Measurements from ENCODE around the gene CPEB3. TPM values are rescaled to one million over a fixed set of nuclear protein-coding genes. Genes with fewer than 3 reads are reported as not detected.

The CPEB3 gene
- total and polyA plus RNA-seq, 4 donors, result 1.1 to 5.1 (median 2.8) TPM

- H3K4me3 ChIP-seq, result no peak overlapping the region
- 98% methylated on average over 2 of the region's 2 CpGs for WGBS, 2 donors
- no peaks in the 10 kb centered on the region for H3K9me3 ChIP-seq (ENCODE audit: control insufficient read depth in 4 of 4, insufficient read depth in 3 of 4, low read length in 3 of 4)
- DNase-seq (no peak), ATAC-seq (ENCODE audit: insufficient read depth, low FRiP score) (no peak)
- no peak overlapping the region for H3K9ac ChIP-seq (ENCODE audit: insufficient read depth in 1 of 2, low read length in 2 of 2)
- H3K27ac ChIP-seq (ENCODE audit: low read depth in 1 of 2, low read length in 1 of 2), result no peak overlapping the region
- no peak for TF ChIP-seq CTCF (IDR thresholded peaks at IDR 0.05; ENCODE audit: control extremely low read depth, extremely low read depth)
- no peaks in the 10 kb centered on the region for H3K36me3 ChIP-seq (ENCODE audit: control insufficient read depth in 4 of 4, insufficient read depth in 4 of 4, low read length in 4 of 4)
- peaks cover 0 to 3% (median 0%) of the 10 kb centered on the region in 5 donors for H3K4me1 ChIP-seq (ENCODE audit: control insufficient read depth in 5 of 5, insufficient read depth in 5 of 5, low read length in 5 of 5)
- H3K27me3 ChIP-seq (ENCODE audit: control insufficient read depth in 3 of 3, insufficient read depth in 3 of 3, low read length in 2 of 3), result no peaks in the 10 kb centered on the region
These were observed 27.5 kb downstream of the CPEB3 start for GRCh38 chr10:92263396-92263795.

- 91 to 96% methylated on average over 2 of the region's 2 CpGs for WGBS, 2 donors
- no peak for TF ChIP-seq CTCF (IDR thresholded peaks at IDR 0.05; ENCODE audit: control extremely low read depth, extremely low read depth)
- Histone ChIP-seq H3K4me3 (no peak overlapping the region), H3K27me3 (ENCODE audit: control insufficient read depth in 3 of 3, insufficient read depth in 3 of 3, low read length in 2 of 3) (no peaks in the 10 kb centered on the region), H3K9ac (ENCODE audit: insufficient read depth in 1 of 2, low read length in 2 of 2) (no peak overlapping the region), H3K9me3 (ENCODE audit: control insufficient read depth in 4 of 4, insufficient read depth in 3 of 4, low read length in 3 of 4) (no peaks in the 10 kb centered on the region), H3K27ac (ENCODE audit: low read depth in 1 of 2, low read length in 1 of 2) (no peak overlapping the region), H3K4me1 (ENCODE audit: control insufficient read depth in 5 of 5, insufficient read depth in 5 of 5, low read length in 5 of 5) (peaks cover 0 to 1% (median 0%) of the 10 kb centered on the region in 5 donors), H3K36me3 (ENCODE audit: control insufficient read depth in 4 of 4, insufficient read depth in 4 of 4, low read length in 4 of 4) (no peaks in the 10 kb centered on the region)
- DNase-seq (no peak), ATAC-seq (ENCODE audit: insufficient read depth, low FRiP score) (no peak)
These were observed 42.3 kb downstream of the CPEB3 start for GRCh38 chr10:92248566-92248965.

GRCh38 chr10:92244796-92245195, 46.1 kb downstream of the CPEB3 start:
- ATAC-seq (ENCODE audit: insufficient read depth, low FRiP score), result no peak
- Histone ChIP-seq H3K4me1 (ENCODE audit: control insufficient read depth in 5 of 5, insufficient read depth in 5 of 5, low read length in 5 of 5) (peaks cover 0 to 14% (median 5%) of the 10 kb centered on the region in 5 donors), H3K27me3 (ENCODE audit: control insufficient read depth in 3 of 3, insufficient read depth in 3 of 3, low read length in 2 of 3) (no peaks in the 10 kb centered on the region), H3K4me3 (no peak overlapping the region), H3K9me3 (ENCODE audit: control insufficient read depth in 4 of 4, insufficient read depth in 3 of 4, low read length in 3 of 4) (no peaks in the 10 kb centered on the region), H3K9ac (ENCODE audit: insufficient read depth in 1 of 2, low read length in 2 of 2) (no peak overlapping the region), H3K27ac (ENCODE audit: low read depth in 1 of 2, low read length in 1 of 2) (no peak overlapping the region), H3K36me3 (ENCODE audit: control insufficient read depth in 4 of 4, insufficient read depth in 4 of 4, low read length in 4 of 4) (no peaks in the 10 kb centered on the region)
- TF ChIP-seq CTCF (IDR thresholded peaks at IDR 0.05; ENCODE audit: control extremely low read depth, extremely low read depth), result no peak
- WGBS, 2 donors, result 85% methylated on average over 3 of the region's 3 CpGs
- no peak for DNase-seq
